B cell (primary cell): ENCODE data around the gene FXR2. TPM values are rescaled to one million over a fixed set of nuclear protein-coding genes. Genes with fewer than 3 reads are reported as not detected.

Source experiments
- ATAC-seq: fragments of 200-7000 bp; cut with Tn5 transposase; one replicate; pipeline ENCODE4 v1.10.0; 2021; ENCODE audit warnings: low read depth, mild to moderate bottlenecking, moderate number of reproducible peaks, moderate library complexity
- CTCF ChIA-PET: fragments of 350-600 bp; sonication (Branson Sonifier 250); formaldehyde crosslinking; loops from one replicate; lab custom pipeline; 2021; ENCODE audit warnings: antibody characterized with exemption, inconsistent platforms; lab: Charles Lee
- POLR2A ChIA-PET: fragments of 350-600 bp; sonication (Branson Sonifier 250); formaldehyde crosslinking; loops from one replicate; lab custom pipeline; 2021; ENCODE audit warnings: antibody characterized with exemption; lab: Charles Lee
- DNase-seq: peaks from one replicate; pipeline ENCODE4 v3.0.0; 2013
- H2AFZ ChIP-seq: 2 replicates; pipeline ENCODE4 v1.6.1; 2012; ENCODE audit warnings: mild to moderate bottlenecking, low read depth, low read length; ENCODE audit not compliant: insufficient read depth, poor library complexity, severe bottlenecking
- H3K27ac ChIP-seq, 2 donors: 1 replicate in 1 of 2; 2 replicates in 1 of 2; pipeline ENCODE4 v1.5.1; 2012 to 2013; ENCODE audit warnings: low read length in 2 of 2, mild to moderate bottlenecking in 2 of 2, moderate library complexity in 1 of 2
- H3K27me3 ChIP-seq, 4 experiments: fragments of 200-600 bp in 1 of 4; sonication (generic) in 1 of 4; replicated peaks in 1 of 4; 1 replicate in 2 of 4; 2 replicates in 2 of 4; pipeline versions ENCODE4 v1.6.1 to v1.7.0; 2013 to 2016; ENCODE audit warnings: low read length in 3 of 4, mild to moderate bottlenecking in 2 of 4, mixed read lengths in 1 of 4, moderate library complexity in 1 of 4; ENCODE audit not compliant: insufficient read depth in 4 of 4, control insufficient read depth in 3 of 4; ENCODE audit errors: control extremely low read depth in 1 of 4
- H3K36me3 ChIP-seq, 2 experiments: replicated peaks in 1 of 2; 1 replicate in 1 of 2; 2 replicates in 1 of 2; pipeline versions ENCODE4 v1.6.1 to v1.7.1; 2013; ENCODE audit warnings: low read length in 1 of 2; ENCODE audit not compliant: insufficient read depth in 2 of 2, control insufficient read depth in 1 of 2; ENCODE audit errors: control extremely low read depth in 1 of 2, extremely low read depth in 1 of 2
- H3K4me1 ChIP-seq, 2 donors: fragments of 200-600 bp in 1 of 2; sonication (generic) in 1 of 2; 1 replicate in 1 of 2; 2 replicates in 1 of 2; pipeline versions ENCODE4 v1.5.1 to v1.6.1; 2013 to 2017; ENCODE audit warnings: low read length in 2 of 2; ENCODE audit not compliant: control insufficient read depth in 2 of 2, insufficient read depth in 2 of 2
- H3K4me2 ChIP-seq: replicated peaks from 2 replicates; pipeline ENCODE3; 2012; ENCODE audit warnings: mild to moderate bottlenecking, low read depth, low read length; ENCODE audit not compliant: poor library complexity, severe bottlenecking
- H3K4me3 ChIP-seq, 5 experiments: fragments of 200-600 bp in 1 of 5; sonication (generic) in 1 of 5; 1 replicate in 3 of 5; 2 replicates in 2 of 5; pipeline versions ENCODE4 v1.5.1 to v1.7.0; 2011 to 2016; ENCODE audit warnings: low read length in 4 of 5, mild to moderate bottlenecking in 4 of 5, low read depth in 2 of 5, control low read depth in 1 of 5, moderate library complexity in 1 of 5; ENCODE audit not compliant: insufficient read depth in 1 of 5; ENCODE audit errors: control extremely low read depth in 1 of 5, extremely low read depth in 1 of 5
- H3K79me2 ChIP-seq: fragments of 200-600 bp; sonication (generic); one replicate; pipeline ENCODE4 v1.6.0; 2016; ENCODE audit warnings: low read length; ENCODE audit not compliant: control insufficient read depth, insufficient read depth
- H3K9ac ChIP-seq: fragments of 200-600 bp; sonication (generic); 2 replicates; pipeline ENCODE4 v1.6.1; 2017; ENCODE audit warnings: mild to moderate bottlenecking, low read length, moderate library complexity
- H3K9me3 ChIP-seq, 3 donors: one replicate each; pipeline versions ENCODE4 v1.6.1 to v1.7.1; 2013; ENCODE audit warnings: low read length in 2 of 3; ENCODE audit not compliant: control insufficient read depth in 2 of 3, insufficient read depth in 1 of 3; ENCODE audit errors: control extremely low read depth in 1 of 3
- H4K20me1 ChIP-seq: 2 replicates; pipeline ENCODE4 v1.6.0; 2012; ENCODE audit warnings: mild to moderate bottlenecking, low read length; ENCODE audit not compliant: insufficient read depth, control insufficient read depth, poor library complexity, severe bottlenecking
- H3K27ac Mint-ChIP-seq: one replicate; pipeline ENCODE4 v1.8.0; 2021; ENCODE audit warnings: mixed read lengths
- H3K27me3 Mint-ChIP-seq: one replicate; pipeline ENCODE4 v1.8.0; 2021; ENCODE audit warnings: mixed read lengths
- H3K4me1 Mint-ChIP-seq: one replicate; pipeline ENCODE4 v1.8.0; 2021; ENCODE audit warnings: mixed read lengths
- H3K4me3 Mint-ChIP-seq: one replicate; pipeline ENCODE4 v1.8.0; 2021; ENCODE audit warnings: mixed read lengths
- H3K9me3 Mint-ChIP-seq: one replicate; pipeline ENCODE4 v1.8.0; 2022; ENCODE audit warnings: mixed read lengths; ENCODE audit not compliant: insufficient read depth
- CTCF ChIP-seq: fragments of 200-600 bp; IDR thresholded peaks from one replicate; pipeline ENCODE4 v1.8.0; 2022; ENCODE audit warnings: antibody characterized with exemption, mild to moderate bottlenecking
- EZH2 ChIP-seq: IDR thresholded peaks from 2 replicates; pipeline ENCODE4 v1.6.1; 2012; ENCODE audit warnings: borderline replicate concordance, low read depth, mild to moderate bottlenecking, moderate library complexity, low read length; ENCODE audit not compliant: insufficient read depth, poor library complexity, severe bottlenecking
- WGBS: methylation state at CpG from one replicate; pipeline ENCODE4 v1.1.5; 2013; ENCODE audit warnings: missing lambda C conversion rate; ENCODE audit not compliant: insufficient coverage; 5-methylcytosine and 5-hydroxymethylcytosine counted together
- intact Hi-C: fragments of 100-400 bp; cut with micrococcal nuclease; formaldehyde crosslinking; loops from one replicate; pipeline ENCODE4 v1.10.0; 2022
- polyA plus RNA-seq: library from polyadenylated mRNA; depleted of rRNA; stranded (reverse); fragments of >200 nt; gene quantifications from 2 replicates; pipeline ENCODE4 v1.2.3, GENCODE V29; 2012
- total RNA-seq, 2 donors: library from RNA; stranded (reverse); fragments of 120-200 nt in 1 of 2; gene quantifications; 1 replicate in 1 of 2; 2 replicates in 1 of 2; pipeline versions ENCODE4 v1.2.3 to v1.2.4, GENCODE V29; 2013 to 2022

Gene FXR2
- total and polyA plus RNA-seq, 2 donors (not counting 1 experiment from before 2014, with no cell fraction given), result 37.2 to 45.8 TPM

GRCh38 chr17:7561028-7561575, 53.6 kb downstream of the FXR2 start:
- Histone ChIP-seq H3K79me2 (peaks cover 55% of the 10 kb centered on the region), H3K4me1 (peaks cover 41 to 61% of the 10 kb centered on the region in 2 donors), H3K36me3 (peaks cover 2 to 31% of the 10 kb centered on the region in 2 experiments), H2AFZ (peak overlapping the region; percentile 81), H3K9me3 (no peaks in the 10 kb centered on the region), H3K4me2 (peak overlapping the region; percentile 96), H3K27ac (peak overlapping the region; percentile 97), H4K20me1 (peaks cover 17% of the 10 kb centered on the region), H3K4me3 (peak overlapping the region; percentile 53 to 95 (median 81)), H3K27me3 (no peaks in the 10 kb centered on the region), H3K9ac (peak overlapping the region; percentile 97)
- ChIA-PET POLR2A (interaction anchor here (0.5 to 4.3 kb wide), 21 partner anchors 8 to 283 kb away, joined by 3 to 32 read pairs (median 4); partner anchors contain the start of genes CD68, MPDU1, POLR2A and TP53), CTCF (interaction anchor here (0.6 to 25.0 kb wide), 42 partner anchors 9 to 425 kb away, joined by 3 to 666 read pairs (median 5); partner anchors contain the start of genes ACAP1, CD68, FXR2 and MPDU1)
- peak overlapping the region; percentile 98 for H3K27ac Mint-ChIP-seq
- no peaks in the 10 kb centered on the region for H3K9me3 Mint-ChIP-seq
- ATAC-seq (peak; percentile 64), DNase-seq (peak; percentile 89)
- intact Hi-C loops, result loop anchor here (1.0 to 5.0 kb wide), 11 partner anchors 9 to 324 kb away; partner anchors contain the start of genes ELP5, MPDU1, PHF23 and POLR2A
- no peaks in the 10 kb centered on the region for H3K27me3 Mint-ChIP-seq
- peak overlapping the region; percentile 97 for H3K4me3 Mint-ChIP-seq
- 0% methylated on average over 25 of the region's 32 CpGs for WGBS
- H3K4me1 Mint-ChIP-seq, result peaks cover 53% of the 10 kb centered on the region
- TF ChIP-seq EZH2, result no peak
- peak; percentile 80 for TF ChIP-seq CTCF
